Kidney (tissue), 11 donors: ENCODE measurements around the gene POLR2J. TPM values are rescaled to one million over a fixed set of nuclear protein-coding genes. Genes with fewer than 3 reads are reported as not detected.
"Not testable (repeated sequence)": the region's sequence is repeated elsewhere in the genome, so short reads cannot be mapped to it uniquely, and the experiment has no call there.

Experiments
- DNase-seq, 5 donors: peaks; one replicate each; pipeline ENCODE4 v3.0.0-alpha.2; 2013 to 2020
- FAIRE-seq: peaks from 2 replicates; lab custom pipeline; 2012; peaks lifted over from hg19 to GRCh38; lab: Jason Lieb, UNC
- H3K27ac ChIP-seq, 2 donors: one replicate each; pipeline ENCODE4 v1.7.0; 2013; ENCODE audit warnings: low read depth in 2 of 2, low read length in 2 of 2, inconsistent platforms in 1 of 2
- H3K27me3 ChIP-seq: one replicate; pipeline ENCODE4 v1.7.1; 2013; ENCODE audit warnings: low read length, inconsistent platforms; ENCODE audit not compliant: control insufficient read depth, insufficient read depth
- H3K36me3 ChIP-seq, 3 donors: one replicate each; pipeline versions ENCODE4 v1.7.0 to v1.7.1; 2013; ENCODE audit warnings: low read length in 3 of 3, control low read depth in 1 of 3, inconsistent platforms in 1 of 3; ENCODE audit not compliant: insufficient read depth in 3 of 3, control insufficient read depth in 2 of 3
- H3K4me1 ChIP-seq, 3 donors: one replicate each; pipeline versions ENCODE4 v1.7.0 to v1.7.1; 2013; ENCODE audit warnings: low read length in 3 of 3, inconsistent platforms in 1 of 3, low read depth in 1 of 3; ENCODE audit not compliant: control insufficient read depth in 2 of 3, insufficient read depth in 2 of 3
- H3K4me3 ChIP-seq, 3 donors: one replicate each; pipeline versions ENCODE4 v1.7.0 to v1.8.1; 2013; ENCODE audit warnings: low read length in 3 of 3, control low read depth in 1 of 3, inconsistent platforms in 1 of 3
- H3K9ac ChIP-seq, 3 donors: one replicate each; pipeline versions ENCODE4 v1.7.0 to v1.7.1; 2013; ENCODE audit warnings: low read length in 3 of 3, control low read depth in 1 of 3, inconsistent platforms in 1 of 3
- H3K9me3 ChIP-seq, 3 donors: one replicate each; pipeline versions ENCODE4 v1.7.0 to v1.7.1; 2013; ENCODE audit warnings: low read length in 3 of 3, control low read depth in 1 of 3, inconsistent platforms in 1 of 3; ENCODE audit not compliant: control insufficient read depth in 2 of 3, insufficient read depth in 1 of 3
- intact Hi-C: fragments of 100-400 bp; cut with DNase I; formaldehyde crosslinking; loops from one replicate; pipeline ENCODE4 v1.11.1; 2022
- polyA plus RNA-seq: library from polyadenylated mRNA; stranded (reverse); fragments of 350-450 nt; fragmentation: Illumina TruSeq; extraction: RNeasy Lipid Tissue Mini Kit (QIAGEN cat#74804); gene quantifications from one replicate; pipeline ENCODE4 v1.2.3, GENCODE V29; 2014; ENCODE audit warnings: low read depth, low replicate concordance; ENCODE audit not compliant: insufficient read depth
- total RNA-seq: library from RNA; stranded (reverse); fragmentation: NEBNext Ultra II Directional; extraction: Animal tissue kit (Norgen Biotek cat#: 25700); gene quantifications from one replicate; pipeline ENCODE4 v1.2.1, GENCODE V29; 2021
- donor health status: control.
- donor health status: control.
- donor health status: DM: yes; HTN: yes; CAD: no.
- donor health status: Normal renal cell carcinoma (clear cell type).

POLR2J gene
- total and polyA plus RNA-seq, 2 donors from 2014 or later: 42.0 to 117 TPM

DNA sequence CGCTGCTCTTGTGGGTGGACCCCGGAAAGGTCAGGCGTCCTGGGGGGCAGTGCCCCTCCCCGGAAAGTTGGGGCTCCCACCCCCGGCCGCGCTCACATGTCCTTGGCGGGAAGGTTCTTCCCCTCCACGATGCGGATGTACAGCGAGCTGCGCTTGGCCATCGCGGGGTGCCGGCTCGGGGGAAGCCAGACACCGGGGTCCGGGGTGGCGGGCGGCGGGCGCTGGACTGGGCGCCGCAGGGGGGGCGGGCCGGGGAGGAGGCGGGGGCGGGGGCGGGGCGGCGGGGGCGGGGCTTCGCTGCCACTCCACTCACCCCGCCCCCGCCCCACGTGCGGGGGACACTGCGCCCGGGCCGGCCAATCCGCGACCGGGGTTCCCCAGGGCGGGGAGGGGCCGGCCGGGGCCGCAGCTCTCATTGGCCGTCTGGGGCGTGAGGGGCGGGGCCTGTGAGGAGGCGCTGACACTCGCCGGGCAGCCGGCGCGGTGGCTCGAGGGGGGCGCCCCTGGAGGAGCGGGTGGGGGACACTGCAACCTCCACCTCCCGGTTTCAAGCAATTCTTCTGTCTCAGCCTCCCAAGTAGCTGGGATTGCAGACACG, 38.9 kb upstream of the POLR2J start, which contains the start of gene RASA4B:
Gene RASA4B (minus strand): TSS at position 228 of the 598 bp plus-strand sequence. CDS start 67 bp downstream, at position 161.
- FAIRE-seq: not testable (repeated sequence)

DNA sequence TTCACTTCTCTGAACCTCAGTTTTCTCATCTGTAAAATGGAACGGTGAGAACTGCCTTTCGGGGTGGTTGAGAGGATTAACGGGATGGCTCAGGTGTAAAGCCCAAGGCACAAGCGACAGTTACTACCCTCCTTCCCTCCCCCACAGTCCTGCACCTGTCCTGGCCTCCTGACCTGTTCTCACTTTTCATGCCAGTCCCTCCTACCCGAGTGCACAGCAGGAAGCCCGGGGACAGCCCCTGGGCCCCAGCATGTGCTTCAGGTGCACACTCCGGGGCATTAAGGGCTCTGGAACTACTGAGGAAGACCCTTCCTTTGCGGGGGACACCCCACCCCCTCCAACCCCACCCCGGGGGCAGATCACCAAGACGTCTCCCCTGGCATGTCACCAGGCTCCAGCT, 38.2 kb upstream of the POLR2J start:
- H3K9ac ChIP-seq, H3K9me3 ChIP-seq, intact Hi-C loops, H3K36me3 ChIP-seq, FAIRE-seq, H3K4me1 ChIP-seq, DNase-seq, H3K27me3 ChIP-seq, H3K27ac ChIP-seq, H3K4me3 ChIP-seq: not testable (repeated sequence)

More for the DNA sequence above, 38.9 kb upstream of the POLR2J start, which contains the start of gene RASA4B:
- H3K9ac ChIP-seq, H3K4me3 ChIP-seq, H3K4me1 ChIP-seq, H3K27ac ChIP-seq, H3K36me3 ChIP-seq, H3K27me3 ChIP-seq, intact Hi-C loops, H3K9me3 ChIP-seq: not testable (repeated sequence)
- DNase-seq: peak in 4 of 5 donors; percentile 6 to 63 (median 10)

- H3K27me3 ChIP-seq, H3K9me3 ChIP-seq, DNase-seq, H3K27ac ChIP-seq, H3K4me3 ChIP-seq, H3K36me3 ChIP-seq, H3K9ac ChIP-seq, H3K4me1 ChIP-seq, intact Hi-C loops, FAIRE-seq: not testable (repeated sequence)
These were observed 37.2 kb upstream of the POLR2J start for GRCh38 chr7:102515889-102516288.

- peak in 1 of 5 donors; percentile 9 for DNase-seq
- H3K9me3 ChIP-seq, H3K27me3 ChIP-seq, H3K4me3 ChIP-seq, H3K36me3 ChIP-seq, FAIRE-seq, H3K9ac ChIP-seq, intact Hi-C loops, H3K4me1 ChIP-seq, H3K27ac ChIP-seq: not testable (repeated sequence)
These were observed 36.4 kb upstream of the POLR2J start for GRCh38 chr7:102514881-102515721.

GRCh38 chr7:102512642-102513221, 34.0 kb upstream of the POLR2J start:
- H3K9me3 ChIP-seq, H3K27me3 ChIP-seq, H3K9ac ChIP-seq, H3K36me3 ChIP-seq, H3K4me1 ChIP-seq, H3K4me3 ChIP-seq, FAIRE-seq, intact Hi-C loops: not testable (repeated sequence)
- DNase-seq: peak; percentile 71 to 97 (median 96)
- H3K27ac ChIP-seq: peak overlapping the region; percentile 43 to 78

GRCh38 chr7:102511860-102512522, 33.3 kb upstream of the POLR2J start:
- H3K27me3 ChIP-seq, H3K36me3 ChIP-seq, H3K4me1 ChIP-seq, intact Hi-C loops, H3K9me3 ChIP-seq, H3K4me3 ChIP-seq, DNase-seq, FAIRE-seq, H3K9ac ChIP-seq: not testable (repeated sequence)
- peak overlapping the region in 1 of 2 donors; percentile 41 for H3K27ac ChIP-seq

GRCh38 chr7:102510575-102510974, 31.9 kb upstream of the POLR2J start:
- H3K27ac ChIP-seq, H3K4me3 ChIP-seq, H3K4me1 ChIP-seq, H3K9me3 ChIP-seq, intact Hi-C loops, H3K36me3 ChIP-seq, H3K27me3 ChIP-seq, FAIRE-seq, H3K9ac ChIP-seq: not testable (repeated sequence)
- DNase-seq: peak in 1 of 5 donors; percentile 69
